WTC11 (cell line): Measurements from ENCODE around the gene KCNJ18.
"Not testable (repeated sequence)": the region's sequence is repeated elsewhere in the genome, so short reads cannot be mapped to it uniquely, and the experiment has no call there.

Experiments used
- CBFB ChIP-seq: sonication (generic); formaldehyde crosslinking; IDR thresholded peaks from 2 replicates; pipeline ENCODE4 v1.8.1; 2022; ENCODE audit warnings: mild to moderate bottlenecking, low read depth, missing genetic modification reagents
- CTCF ChIP-seq: fragments of 200-600 bp; IDR thresholded peaks from 2 replicates; pipeline ENCODE4 v1.8.0; 2022; ENCODE audit warnings: antibody characterized with exemption
- E2F1 ChIP-seq: sonication (generic); formaldehyde crosslinking; IDR thresholded peaks from 2 replicates; pipeline ENCODE4 v1.8.0; 2022; ENCODE audit warnings: mild to moderate bottlenecking, missing genetic modification reagents
- FOXK1 ChIP-seq: sonication (generic); formaldehyde crosslinking; IDR thresholded peaks from 2 replicates; pipeline ENCODE4 v1.8.0; 2022; ENCODE audit warnings: mild to moderate bottlenecking, moderate library complexity, missing genetic modification reagents
- IRF2 ChIP-seq: sonication (generic); formaldehyde crosslinking; IDR thresholded peaks from 2 replicates; pipeline ENCODE4 v1.8.0; 2022; ENCODE audit warnings: low read depth, missing genetic modification reagents, borderline replicate concordance
- JUN ChIP-seq: sonication (generic); formaldehyde crosslinking; IDR thresholded peaks from 2 replicates; pipeline ENCODE4 v1.8.0; 2023; ENCODE audit warnings: mild to moderate bottlenecking, missing genetic modification reagents
- MAX ChIP-seq: sonication (generic); formaldehyde crosslinking; IDR thresholded peaks from 2 replicates; pipeline ENCODE4 v1.8.0; 2022; ENCODE audit warnings: mild to moderate bottlenecking, missing genetic modification reagents
- NFYB ChIP-seq: sonication (generic); formaldehyde crosslinking; conservative IDR thresholded peaks from 2 replicates; pipeline ENCODE4 v1.8.0; 2022; ENCODE audit warnings: low read depth, missing genetic modification reagents
- SP1 ChIP-seq: sonication (generic); formaldehyde crosslinking; conservative IDR thresholded peaks from 2 replicates; pipeline ENCODE4 v1.8.1; 2022; ENCODE audit warnings: missing genetic modification reagents
- TCF7 ChIP-seq: sonication (generic); formaldehyde crosslinking; IDR thresholded peaks from 2 replicates; pipeline ENCODE4 v1.8.0; 2022; ENCODE audit warnings: mild to moderate bottlenecking, low read depth, missing genetic modification reagents, moderate library complexity
- USF2 ChIP-seq: sonication (generic); formaldehyde crosslinking; IDR thresholded peaks from 2 replicates; pipeline ENCODE4 v1.8.1; 2023; ENCODE audit warnings: mild to moderate bottlenecking, missing genetic modification reagents, moderate library complexity
- ZNF232 ChIP-seq: sonication (generic); formaldehyde crosslinking; IDR thresholded peaks from 2 replicates; pipeline ENCODE4 v1.8.0; 2022; ENCODE audit warnings: mild to moderate bottlenecking, missing genetic modification reagents
- ZNF281 ChIP-seq: sonication (generic); formaldehyde crosslinking; IDR thresholded peaks from 2 replicates; pipeline ENCODE4 v1.8.0; 2023; ENCODE audit warnings: mild to moderate bottlenecking, missing genetic modification reagents
- ZNF396 ChIP-seq: fragments of 250-450 bp; sonication (Bioruptor Pico); IDR thresholded peaks from 2 replicates; pipeline ENCODE4 v1.8.0; 2021; ENCODE audit warnings: mild to moderate bottlenecking, moderate library complexity, borderline replicate concordance

GRCh38 chr17:21747195-21747915, 55.0 kb downstream of the KCNJ18 start:
- TF ChIP-seq CBFB (CRISPR knock-in tag); ZNF396 (CRISPR knock-in tag); CTCF; NFYB (CRISPR knock-in tag); IRF2; FOXK1 (CRISPR knock-in tag); MAX (CRISPR knock-in tag); TCF7 (CRISPR knock-in tag); USF2; SP1 (CRISPR knock-in tag); ZNF281; ZNF232 (CRISPR knock-in tag); JUN (CRISPR knock-in tag); E2F1: not testable (repeated sequence)
